Peyer's patch (tissue), 4 donors: ENCODE results near the gene MGA. TPM values are rescaled to one million over a fixed set of nuclear protein-coding genes. Genes with fewer than 3 reads are reported as not detected.

Experiments
- DNase-seq, 3 donors: peaks; one replicate each; pipeline ENCODE4 v3.0.0-alpha.2; 2017 to 2019
- H3K27ac ChIP-seq, 4 donors: fragments of 200-600 bp; sonication (generic); one replicate each; pipeline ENCODE4 v1.5.1; 2016 to 2019
- H3K27me3 ChIP-seq, 2 donors: fragments of 200-600 bp; sonication (generic); one replicate each; pipeline ENCODE4 v1.5.1; 2019
- H3K36me3 ChIP-seq, 3 donors: fragments of 200-600 bp; sonication (generic); one replicate each; pipeline ENCODE4 v1.5.1; 2016 to 2019
- H3K4me1 ChIP-seq, 4 donors: fragments of 200-600 bp; sonication (generic); one replicate each; pipeline ENCODE4 v1.5.1; 2016 to 2019
- H3K4me3 ChIP-seq, 4 donors: fragments of 200-600 bp; sonication (generic); 1 replicate in 3 of 4; 2 replicates in 1 of 4; pipeline ENCODE4 v1.5.1; 2016 to 2019; ENCODE audit warnings: mild to moderate bottlenecking in 1 of 4
- H3K9me3 ChIP-seq, 4 donors: fragments of 200-600 bp; sonication (generic); one replicate each; pipeline ENCODE4 v1.5.1; 2016 to 2019; ENCODE audit warnings: mild to moderate bottlenecking in 1 of 4
- POLR2A ChIP-seq, 2 donors: fragments of 450-650 bp; IDR thresholded peaks; one replicate each; pipeline ENCODE4 v1.5.1; 2017; ENCODE audit warnings: antibody characterized with exemption in 2 of 2, mild to moderate bottlenecking in 2 of 2, moderate library complexity in 2 of 2
- total RNA-seq, 4 donors: library from RNA; depleted of rRNA; stranded (reverse); fragments of >200 nt; gene quantifications; one replicate each; pipeline ENCODE4 v1.1.0, GENCODE V29; 2016
- TF ChIP-seq, protein P1 (sequence below), 6 experiments: fragments of 450-650 bp in 4 of 6; fragments of 200-600 bp in 2 of 6; sonication (generic) in 1 of 6; IDR thresholded peaks; one replicate each; pipeline ENCODE4 v1.5.1; 2017 to 2019; ENCODE audit warnings: antibody characterized with exemption in 6 of 6, mild to moderate bottlenecking in 3 of 6, moderate library complexity in 1 of 6

Gene MGA
- total RNA-seq, 4 donors from 2014 or later = 39.7 to 143 (median 69.8) TPM

GRCh38 chr15:41773332-41773728 is 113.1 kb downstream of the MGA start:
- Histone ChIP-seq H3K9me3 (no peaks in the 10 kb centered on the region), H3K27me3 (no peaks in the 10 kb centered on the region), H3K4me1 (peaks cover 0 to 34% (median 4%) of the 10 kb centered on the region in 4 donors), H3K36me3 (no peaks in the 10 kb centered on the region), H3K27ac (peak overlapping the region; percentile 70 to 86 (median 82)), H3K4me3 (peak overlapping the region; percentile 63 to 86 (median 72))
- TF ChIP-seq, protein P1, sequence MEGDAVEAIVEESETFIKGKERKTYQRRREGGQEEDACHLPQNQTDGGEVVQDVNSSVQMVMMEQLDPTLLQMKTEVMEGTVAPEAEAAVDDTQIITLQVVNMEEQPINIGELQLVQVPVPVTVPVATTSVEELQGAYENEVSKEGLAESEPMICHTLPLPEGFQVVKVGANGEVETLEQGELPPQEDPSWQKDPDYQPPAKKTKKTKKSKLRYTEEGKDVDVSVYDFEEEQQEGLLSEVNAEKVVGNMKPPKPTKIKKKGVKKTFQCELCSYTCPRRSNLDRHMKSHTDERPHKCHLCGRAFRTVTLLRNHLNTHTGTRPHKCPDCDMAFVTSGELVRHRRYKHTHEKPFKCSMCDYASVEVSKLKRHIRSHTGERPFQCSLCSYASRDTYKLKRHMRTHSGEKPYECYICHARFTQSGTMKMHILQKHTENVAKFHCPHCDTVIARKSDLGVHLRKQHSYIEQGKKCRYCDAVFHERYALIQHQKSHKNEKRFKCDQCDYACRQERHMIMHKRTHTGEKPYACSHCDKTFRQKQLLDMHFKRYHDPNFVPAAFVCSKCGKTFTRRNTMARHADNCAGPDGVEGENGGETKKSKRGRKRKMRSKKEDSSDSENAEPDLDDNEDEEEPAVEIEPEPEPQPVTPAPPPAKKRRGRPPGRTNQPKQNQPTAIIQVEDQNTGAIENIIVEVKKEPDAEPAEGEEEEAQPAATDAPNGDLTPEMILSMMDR (IDR thresholded peaks at IDR 0.05) = no peak
- TF ChIP-seq POLR2A (IDR thresholded peaks at IDR 0.05) = no peak
- DNase-seq = no peak

- Histone ChIP-seq H3K36me3 (no peaks in the 10 kb centered on the region), H3K9me3 (no peaks in the 10 kb centered on the region), H3K27me3 (no peaks in the 10 kb centered on the region), H3K4me1 (peaks cover 0 to 34% (median 4%) of the 10 kb centered on the region in 4 donors), H3K4me3 (peak overlapping the region; percentile 63 to 86 (median 72)), H3K27ac (peak overlapping the region; percentile 70 to 86 (median 82))
- TF ChIP-seq, protein P1 (IDR thresholded peaks at IDR 0.05) = no peak
- no peak for TF ChIP-seq POLR2A (IDR thresholded peaks at IDR 0.05)
- no peak for DNase-seq
Observed at GRCh38 chr15:41773729-41774061, 113.5 kb downstream of the MGA start.

DNA sequence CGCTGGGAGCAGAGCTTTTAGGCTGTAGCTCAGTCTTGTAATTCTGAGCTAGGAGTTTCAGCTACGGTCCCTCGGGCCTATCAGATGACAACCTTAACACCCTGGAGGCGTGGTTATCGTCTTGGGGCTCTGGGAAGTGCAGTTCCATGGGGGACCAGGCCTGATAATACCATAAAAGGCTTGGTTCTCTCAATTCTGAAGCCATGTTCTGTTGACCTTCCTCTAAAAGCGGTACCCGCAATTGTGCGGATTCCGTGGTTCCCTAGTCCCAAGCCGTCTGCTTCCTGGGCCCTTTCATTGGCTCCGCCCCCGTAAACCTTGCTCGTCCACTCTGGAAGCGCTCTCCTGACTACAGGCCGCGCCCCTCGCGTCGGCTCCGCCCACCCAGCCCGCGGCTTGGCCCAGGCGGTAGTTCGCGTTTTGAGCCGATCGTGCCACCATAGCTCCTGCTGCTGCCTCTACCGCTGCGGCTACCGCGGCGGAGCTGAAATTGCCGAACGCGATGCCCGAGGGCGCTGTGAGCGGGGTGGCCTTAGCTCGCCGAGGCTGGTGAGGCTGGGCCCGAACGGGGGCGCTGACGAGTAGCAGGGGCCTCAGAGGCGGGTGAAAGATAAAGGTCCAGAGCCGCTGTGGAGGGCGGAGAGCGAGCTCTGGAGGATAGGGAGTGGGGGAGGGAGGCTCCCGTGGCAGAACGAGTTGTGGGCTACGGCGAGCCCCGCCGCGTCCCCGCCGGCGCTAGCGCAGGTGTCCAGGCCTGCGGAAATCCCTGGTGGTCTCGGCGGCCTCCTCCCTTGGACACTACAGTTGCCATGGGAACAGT is 114.1 kb downstream of the MGA start, which contains the start of gene MAPKBP1:
Gene MAPKBP1, plus strand, starts transcription at position 423 of the 820 bp plus-strand sequence. CDS start 792 bp downstream, outside the sequence.
- H3K4me1 ChIP-seq = peaks cover 0 to 34% (median 4%) of the 10 kb centered on the region in 4 donors
- peak; percentile 97 to 99 (median 99) for DNase-seq
- H3K36me3 ChIP-seq = no peaks in the 10 kb centered on the region
- no peaks in the 10 kb centered on the region for H3K9me3 ChIP-seq
- H3K27ac ChIP-seq = peak within 1 kb of the TSS; percentile 70 to 86 (median 82)
- H3K27me3 ChIP-seq = no peaks in the 10 kb centered on the region
- peak; percentile 27 to 64 for TF ChIP-seq POLR2A (IDR thresholded peaks at IDR 0.05)
- TF ChIP-seq, protein P1 (IDR thresholded peaks at IDR 0.05) = peak; percentile 19 to 83 (median 74)
- peak within 1 kb of the TSS; percentile 63 to 86 (median 72) for H3K4me3 ChIP-seq

GRCh38 chr15:41774882-41775417 is 114.7 kb downstream of the MGA start:
- H3K27ac ChIP-seq = peak overlapping the region; percentile 70 to 86 (median 82)
- peaks cover 0 to 38% (median 4%) of the 10 kb centered on the region in 4 donors for H3K4me1 ChIP-seq
- H3K9me3 ChIP-seq = no peaks in the 10 kb centered on the region
- H3K27me3 ChIP-seq = no peaks in the 10 kb centered on the region
- no peaks in the 10 kb centered on the region for H3K36me3 ChIP-seq
- TF ChIP-seq, protein P1 (IDR thresholded peaks at IDR 0.05) = no peak
- no peak for TF ChIP-seq POLR2A (IDR thresholded peaks at IDR 0.05)
- peak overlapping the region; percentile 63 to 86 (median 72) for H3K4me3 ChIP-seq
- DNase-seq = no peak

- Histone ChIP-seq H3K4me3 (peak overlapping the region in 2 of 4 donors; percentile 75 to 86), H3K27me3 (no peaks in the 10 kb centered on the region), H3K27ac (no peak overlapping the region), H3K4me1 (peaks cover 0 to 44% (median 4%) of the 10 kb centered on the region in 4 donors), H3K36me3 (no peaks in the 10 kb centered on the region), H3K9me3 (no peaks in the 10 kb centered on the region)
- TF ChIP-seq POLR2A (IDR thresholded peaks at IDR 0.05) = no peak
- no peak for DNase-seq
Observed at GRCh38 chr15:41775651-41776050, 115.4 kb downstream of the MGA start.

- Histone ChIP-seq H3K27ac (no peak overlapping the region), H3K27me3 (no peaks in the 10 kb centered on the region), H3K4me3 (no peak overlapping the region), H3K4me1 (peaks cover 0 to 48% (median 4%) of the 10 kb centered on the region in 4 donors), H3K36me3 (no peaks in the 10 kb centered on the region), H3K9me3 (no peaks in the 10 kb centered on the region)
- DNase-seq = no peak
- TF ChIP-seq POLR2A (IDR thresholded peaks at IDR 0.05) = no peak
Observed at GRCh38 chr15:41777421-41777973, 117.3 kb downstream of the MGA start.
